GM10248 (cell line): ENCODE measurements around the gene ZFP69.
"Not testable (repeated sequence)": the region's sequence is repeated elsewhere in the genome, so short reads cannot be mapped to it uniquely, and the experiment has no call there.

Experiments used
- CTCF ChIA-PET: fragments of 300-600 bp; sonication (Branson Sonifier 250); formaldehyde crosslinking; extraction: SDS; loops from one replicate; lab custom pipeline; 2021; ENCODE audit warnings: antibody characterized with exemption; lab: Yijun Ruan, JAX
- POLR2A ChIA-PET: fragments of 350-650 bp; sonication (Branson Sonifier 250); formaldehyde crosslinking; extraction: SDS; loops from one replicate; lab custom pipeline; 2020; ENCODE audit warnings: antibody characterized with exemption; lab: Yijun Ruan, JAX
- DNase-seq: peaks from one replicate; pipeline ENCODE4 v3.0.0; 2012; ENCODE audit errors: extremely low spot score
- TF ChIP-seq, protein P1 (sequence below): IDR thresholded peaks from 2 replicates; pipeline ENCODE4 v1.5.1; 2012; ENCODE audit warnings: mild to moderate bottlenecking, low read depth; ENCODE audit errors: extremely low read depth, missing control alignments, control extremely low read depth

The ZFP69 gene

GRCh38 chr1:40495315-40495903, 18.3 kb downstream of the ZFP69 start:
- TF ChIP-seq, protein P1, sequence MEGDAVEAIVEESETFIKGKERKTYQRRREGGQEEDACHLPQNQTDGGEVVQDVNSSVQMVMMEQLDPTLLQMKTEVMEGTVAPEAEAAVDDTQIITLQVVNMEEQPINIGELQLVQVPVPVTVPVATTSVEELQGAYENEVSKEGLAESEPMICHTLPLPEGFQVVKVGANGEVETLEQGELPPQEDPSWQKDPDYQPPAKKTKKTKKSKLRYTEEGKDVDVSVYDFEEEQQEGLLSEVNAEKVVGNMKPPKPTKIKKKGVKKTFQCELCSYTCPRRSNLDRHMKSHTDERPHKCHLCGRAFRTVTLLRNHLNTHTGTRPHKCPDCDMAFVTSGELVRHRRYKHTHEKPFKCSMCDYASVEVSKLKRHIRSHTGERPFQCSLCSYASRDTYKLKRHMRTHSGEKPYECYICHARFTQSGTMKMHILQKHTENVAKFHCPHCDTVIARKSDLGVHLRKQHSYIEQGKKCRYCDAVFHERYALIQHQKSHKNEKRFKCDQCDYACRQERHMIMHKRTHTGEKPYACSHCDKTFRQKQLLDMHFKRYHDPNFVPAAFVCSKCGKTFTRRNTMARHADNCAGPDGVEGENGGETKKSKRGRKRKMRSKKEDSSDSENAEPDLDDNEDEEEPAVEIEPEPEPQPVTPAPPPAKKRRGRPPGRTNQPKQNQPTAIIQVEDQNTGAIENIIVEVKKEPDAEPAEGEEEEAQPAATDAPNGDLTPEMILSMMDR: no peak
- ChIA-PET POLR2A (no interaction called here), CTCF (no interaction called here)
- DNase-seq: no peak

DNA sequence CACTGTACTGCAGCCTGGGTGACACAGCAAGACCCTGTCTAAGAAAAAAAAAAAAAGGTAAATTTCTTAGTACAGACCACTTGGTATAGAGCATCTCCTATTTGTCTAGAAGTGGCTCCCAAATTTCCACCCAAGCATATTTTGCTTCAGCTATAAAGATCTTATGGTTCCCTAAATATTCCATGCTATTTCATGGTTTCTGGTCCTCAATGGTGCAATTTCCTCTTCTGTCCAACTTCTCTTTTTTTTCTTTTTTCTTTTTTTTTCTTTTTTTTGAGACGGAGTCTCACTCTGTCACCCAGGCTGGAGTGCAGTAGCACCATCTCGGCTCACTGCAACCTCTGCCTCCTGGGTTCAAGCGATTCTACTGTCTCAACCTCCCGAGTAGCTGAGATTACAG, 25.6 kb downstream of the ZFP69 start:
- DNase-seq, POLR2A ChIA-PET, CTCF ChIA-PET: not testable (repeated sequence)

DNA sequence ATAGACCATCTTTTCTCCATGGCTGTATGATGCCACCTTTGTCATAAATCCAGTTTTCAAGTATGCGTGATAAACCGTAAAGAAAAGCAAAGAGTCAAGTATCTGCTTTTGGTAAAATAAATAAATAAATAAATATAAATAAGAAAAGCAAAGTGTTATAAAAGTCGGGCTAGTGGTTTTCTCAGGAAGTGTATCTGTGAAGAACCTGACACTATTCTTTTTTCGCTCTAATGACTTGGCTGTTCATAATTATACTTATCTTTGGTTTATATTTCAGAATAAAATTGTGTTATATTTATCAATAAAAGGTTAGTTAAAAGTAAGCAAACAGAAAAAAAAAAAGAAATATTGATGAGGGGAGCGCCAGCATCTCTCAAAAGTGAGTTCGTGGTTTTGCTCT, 30.9 kb downstream of the ZFP69 start:
- ChIA-PET CTCF (interaction anchor here (1.5 kb wide), 1 partner anchor 9 kb away, joined by 3 read pairs; no protein-coding TSS in a partner anchor), POLR2A (interaction anchor here (1.4 kb wide), 1 partner anchor 23 kb away, joined by 3 read pairs; the partner anchor contains the start of gene ZNF684)
- TF ChIP-seq, protein P1: no peak
- no peak for DNase-seq

GRCh38 chr1:40508375-40509341, 31.6 kb downstream of the ZFP69 start, which contains the start of gene EXO5:
Gene EXO5 (plus strand): TSS chr1:40508767. CDS start chr1:40514545, 5,778 bp downstream.
- CTCF ChIA-PET: interaction anchor here (1.5 kb wide), 1 partner anchor 9 kb away, joined by 3 read pairs; no protein-coding TSS in a partner anchor
- peak; percentile 90 for DNase-seq
- POLR2A ChIA-PET: interaction anchor here (1.4 kb wide), 1 partner anchor 23 kb away, joined by 3 read pairs; the partner anchor contains the start of gene ZNF684
- TF ChIP-seq, protein P1: no peak

GRCh38 chr1:40519517-40519916, 42.4 kb downstream of the ZFP69 start:
- TF ChIP-seq, protein P1: no peak
- CTCF ChIA-PET: no interaction called here
- POLR2A ChIA-PET: no interaction called here
- no peak for DNase-seq

DNA sequence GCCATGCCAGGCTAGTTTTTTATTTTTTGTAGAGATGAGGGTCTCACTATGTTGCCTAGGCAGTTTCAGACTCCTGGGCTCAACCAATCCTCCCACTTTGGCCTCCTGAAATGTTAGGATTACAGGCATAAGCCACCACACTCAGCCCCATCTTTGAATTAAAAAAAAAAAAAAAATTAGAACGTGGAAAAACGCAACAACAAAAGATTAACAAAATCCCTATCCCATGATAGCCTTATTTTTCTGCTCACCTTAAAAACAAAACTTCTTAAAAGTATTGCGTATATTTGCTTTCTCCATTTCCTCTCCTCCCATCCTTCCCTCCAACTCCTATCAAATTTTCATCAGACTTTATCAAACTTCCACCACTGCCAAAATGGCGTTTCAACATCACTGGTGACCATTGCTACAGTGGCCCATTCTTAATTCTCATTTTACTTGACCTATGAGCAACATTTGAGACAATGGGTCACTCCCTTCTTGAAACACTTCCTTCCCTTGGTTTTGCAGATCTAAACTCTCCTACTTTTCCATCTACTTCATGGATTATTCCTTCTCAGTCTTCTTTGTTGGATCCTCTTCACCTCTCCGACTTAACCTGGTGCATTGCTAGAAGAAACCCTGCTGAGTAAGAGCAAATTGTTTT, 53.8 kb downstream of the ZFP69 start:
- POLR2A ChIA-PET: interaction anchor here (1.0 kb wide), 1 partner anchor 22 kb away, joined by 3 read pairs; the partner anchor contains the start of gene EXO5
- CTCF ChIA-PET: interaction anchor here (1.2 to 2.8 kb wide), 6 partner anchors 10 to 422 kb away, joined by 3 to 24 read pairs (median 5); no protein-coding TSS in a partner anchor
- peak; percentile 19 for DNase-seq
- TF ChIP-seq, protein P1: no peak
